ENCODE results near the gene ZNF385D.

- TF ChIP-seq POLR2A (IDR thresholded peaks at IDR 0.05) = no peak
- TF ChIP-seq CTCF (IDR thresholded peaks at IDR 0.05) = no peak
Observed at GRCh38 chr3:21790466-21790865, 39.5 kb upstream of the ZNF385D start.

All from uterus (tissue), 2 donors.